8988T (cell line): ENCODE results near the gene HERC6.
"Not testable (repeated sequence)": the region's sequence is repeated elsewhere in the genome, so short reads cannot be mapped to it uniquely, and the experiment has no call there.

Experiments
- DNase-seq: peaks from one replicate; pipeline ENCODE4 v3.0.0; 2011

The HERC6 gene

DNA sequence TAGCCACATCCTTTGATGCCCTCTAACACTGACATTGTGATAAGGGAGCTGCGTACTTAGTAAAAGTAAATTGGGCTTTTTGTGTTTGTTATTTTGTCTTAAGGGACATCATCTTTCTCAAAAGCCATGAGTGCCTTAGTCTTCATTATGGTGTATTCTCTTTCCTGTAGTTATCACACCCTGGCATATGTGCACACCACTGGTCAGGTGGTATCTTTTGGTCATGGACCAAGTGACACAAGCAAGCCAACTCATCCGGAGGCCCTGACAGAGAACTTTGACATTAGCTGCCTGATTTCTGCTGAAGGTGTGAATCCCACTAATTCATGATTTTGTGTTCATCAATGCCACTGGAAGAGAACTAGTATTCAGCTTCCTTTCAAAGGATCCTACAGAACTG lies 18.0 kb downstream of the HERC6 start:
- no peak for DNase-seq

DNA sequence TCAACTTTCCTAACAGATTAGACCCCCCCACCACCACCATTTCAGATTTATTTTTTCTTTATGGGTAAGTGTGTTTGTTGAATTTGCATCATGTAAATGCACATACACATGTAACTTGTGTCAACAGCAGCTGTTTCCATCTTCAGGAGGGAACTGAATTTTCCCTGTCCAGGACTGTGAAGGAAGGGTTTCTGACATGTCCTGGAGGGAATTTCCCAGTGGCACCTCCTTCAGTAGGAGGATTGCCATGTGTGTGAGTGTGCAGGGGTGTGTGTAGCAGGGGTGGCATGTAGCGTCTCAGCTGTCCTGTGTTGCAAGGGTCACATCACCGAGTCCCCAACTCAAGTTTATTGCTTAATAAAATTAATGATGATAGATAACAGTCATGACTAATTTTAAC lies 19.7 kb downstream of the HERC6 start:
- no peak for DNase-seq

- DNase-seq: no peak
Observed at GRCh38 chr4:88409206-88409605, 30.6 kb downstream of the HERC6 start.

DNA sequence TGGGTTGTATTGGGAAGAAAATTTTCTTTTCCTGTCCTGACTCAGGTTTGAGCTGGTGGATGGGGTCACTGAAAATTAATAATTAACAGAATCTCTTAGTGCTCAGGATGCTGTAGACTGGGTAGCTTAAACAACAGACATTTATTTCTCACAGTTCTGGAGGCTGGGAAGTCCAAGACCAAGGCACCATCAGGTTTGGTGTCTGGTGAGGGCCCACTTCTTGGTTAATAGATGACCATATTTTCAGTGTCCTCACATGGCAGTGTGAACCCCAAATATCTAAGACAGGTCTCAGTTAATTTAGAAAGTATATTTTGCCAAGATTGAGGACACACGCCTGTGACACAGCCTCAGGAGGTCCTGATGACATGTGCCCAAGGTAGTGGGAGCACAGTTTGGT lies 31.1 kb downstream of the HERC6 start:
- DNase-seq: no peak

DNA sequence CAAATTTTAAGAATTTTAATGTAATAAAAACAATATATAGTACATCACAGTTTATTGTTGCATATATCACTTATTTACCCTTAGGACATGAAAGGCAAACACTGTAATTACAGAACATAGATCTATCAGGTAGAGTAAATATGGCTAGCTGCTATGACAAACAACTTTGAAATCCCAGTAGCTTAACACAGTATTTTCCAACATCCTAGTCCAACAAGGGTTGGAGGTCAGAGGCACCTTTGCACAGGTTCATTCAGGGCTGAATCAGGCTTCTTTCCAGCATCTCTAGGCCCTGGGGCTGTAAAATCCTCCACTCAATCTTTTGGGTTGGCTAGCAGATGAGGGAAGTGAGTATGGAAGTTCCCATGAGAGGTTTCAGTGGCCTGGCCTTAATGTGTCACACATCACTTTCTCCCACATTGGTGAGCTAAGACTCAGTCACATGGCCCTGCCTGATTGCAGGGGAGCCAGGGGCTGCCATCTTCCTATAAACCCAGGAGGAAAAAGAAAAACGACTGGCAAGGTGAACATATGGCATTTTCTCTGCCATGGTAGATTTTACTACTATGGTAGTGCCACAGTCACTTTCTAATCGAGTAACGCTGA lies 32.9 kb downstream of the HERC6 start:
- DNase-seq: no peak

- no peak for DNase-seq
Observed at GRCh38 chr4:88413801-88414200, 35.1 kb downstream of the HERC6 start.

DNA sequence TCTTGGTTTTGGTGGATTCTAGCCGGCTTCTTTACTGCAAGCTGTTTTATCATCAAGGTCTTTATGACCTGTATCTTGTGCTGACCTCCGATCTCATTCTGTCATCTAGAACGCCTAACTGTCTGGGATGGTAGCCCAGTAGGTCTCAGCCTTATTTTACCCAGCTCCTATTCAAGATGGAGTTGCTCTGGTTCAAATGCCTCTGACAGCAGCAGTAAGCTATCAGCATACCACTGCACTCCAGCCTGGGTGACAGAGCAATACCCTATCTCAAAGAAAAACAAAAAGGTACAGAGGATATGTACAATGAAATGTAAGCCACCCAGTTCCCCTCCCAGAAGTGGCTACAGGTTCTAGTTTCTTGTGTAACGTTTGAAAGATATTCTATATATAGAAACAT lies 36.1 kb downstream of the HERC6 start:
- no peak for DNase-seq

DNA sequence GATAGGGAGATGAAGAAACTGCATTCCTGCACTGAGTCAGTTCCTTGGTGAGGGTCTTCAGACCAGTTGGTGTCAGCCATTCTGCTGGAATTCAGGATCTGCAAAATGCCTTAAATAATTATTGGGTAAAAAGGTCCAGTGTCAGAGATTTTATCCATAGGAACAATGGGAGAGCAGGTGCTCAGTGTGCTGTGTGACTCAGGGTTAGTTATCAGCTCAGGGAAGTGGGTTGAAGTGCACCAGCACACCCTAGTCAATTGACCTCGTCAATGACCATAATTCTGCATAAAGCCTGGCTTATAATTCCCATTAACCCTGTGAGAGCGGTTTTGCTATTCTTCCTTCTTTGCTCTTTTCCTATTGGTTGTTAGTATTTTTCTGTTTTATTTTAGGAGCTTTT lies 37.3 kb downstream of the HERC6 start:
- DNase-seq: no peak

DNA sequence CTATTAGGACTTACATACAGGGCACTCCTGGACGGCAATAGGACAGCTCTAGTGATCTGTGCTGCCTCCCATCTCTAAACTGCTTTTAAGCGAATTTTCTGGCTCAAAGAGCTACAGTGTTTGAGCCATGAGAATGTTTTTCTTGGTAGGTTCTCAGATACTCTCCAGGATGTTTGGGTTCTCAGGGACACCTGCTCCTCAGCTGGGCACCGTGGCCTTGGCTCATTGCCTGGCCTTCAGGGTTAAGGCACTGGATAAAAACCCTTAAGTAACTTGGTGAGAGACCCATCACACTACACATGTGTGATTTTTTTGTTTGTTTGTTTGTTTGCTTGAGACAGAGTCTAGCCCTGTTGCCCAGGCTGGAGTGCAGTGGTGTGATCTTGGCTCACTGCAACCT lies 39.8 kb downstream of the HERC6 start:
- no peak for DNase-seq

- no peak for DNase-seq
Observed at GRCh38 chr4:88419874-88420273, 41.2 kb downstream of the HERC6 start.

DNA sequence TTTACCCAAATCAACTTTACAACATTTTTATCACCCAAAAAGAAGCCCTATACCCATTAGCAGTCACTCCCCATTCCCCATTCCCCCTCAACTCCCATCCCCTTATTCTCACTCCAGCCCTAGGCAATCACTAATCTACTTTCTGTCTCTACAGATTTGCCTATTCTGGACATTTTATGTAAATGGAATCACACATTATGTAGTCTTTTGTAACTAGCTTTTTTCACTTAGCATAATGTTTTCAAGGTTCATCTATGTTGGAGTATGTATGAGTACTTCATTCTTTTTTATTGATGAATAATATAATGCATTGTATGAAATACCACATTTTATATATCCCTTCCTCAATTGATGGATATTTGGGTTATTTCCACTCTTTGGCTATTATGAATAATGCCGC lies 42.2 kb downstream of the HERC6 start:
- no peak for DNase-seq

GRCh38 chr4:88422403-88422802 lies 43.8 kb downstream of the HERC6 start:
- no peak for DNase-seq

GRCh38 chr4:88429401-88429800 lies 50.7 kb downstream of the HERC6 start:
- DNase-seq: no peak

DNA sequence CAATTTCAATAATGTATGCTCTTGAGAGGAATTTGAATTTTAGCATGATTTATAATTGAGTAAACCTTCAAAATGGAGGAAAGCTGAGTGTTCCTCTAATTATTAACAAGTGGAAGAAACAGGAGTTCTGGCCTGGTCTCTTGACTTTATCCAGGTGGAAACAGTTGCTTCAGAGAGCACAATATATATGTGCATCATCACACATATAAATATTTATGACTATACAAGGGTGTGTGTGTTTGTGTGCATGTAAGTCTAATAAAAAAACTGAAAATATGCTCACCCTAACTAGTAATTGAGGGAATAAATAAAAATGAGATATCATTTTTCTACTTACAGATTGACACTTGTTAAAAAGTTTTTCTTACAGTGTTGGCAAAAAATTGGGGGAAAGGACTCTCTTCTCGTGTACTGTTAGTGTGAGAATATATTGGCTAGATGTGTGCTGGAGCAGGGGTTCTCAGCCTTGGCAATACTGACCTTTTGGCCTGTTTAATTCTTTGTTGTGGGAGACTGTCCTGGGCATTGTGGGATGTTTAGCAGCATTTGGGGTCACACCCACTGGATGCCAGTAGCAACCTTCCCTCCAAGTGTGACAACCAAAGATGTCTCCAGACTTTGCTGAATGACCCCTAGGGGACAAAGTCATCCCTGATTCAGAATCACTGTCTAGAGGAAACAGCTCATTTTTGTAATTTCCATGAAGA lies 57.5 kb downstream of the HERC6 start:
- no peak for DNase-seq

GRCh38 chr4:88437873-88438272 lies 59.2 kb downstream of the HERC6 start:
- DNase-seq: not testable (repeated sequence)

GRCh38 chr4:88439161-88439760 lies 60.6 kb downstream of the HERC6 start:
- no peak for DNase-seq

DNA sequence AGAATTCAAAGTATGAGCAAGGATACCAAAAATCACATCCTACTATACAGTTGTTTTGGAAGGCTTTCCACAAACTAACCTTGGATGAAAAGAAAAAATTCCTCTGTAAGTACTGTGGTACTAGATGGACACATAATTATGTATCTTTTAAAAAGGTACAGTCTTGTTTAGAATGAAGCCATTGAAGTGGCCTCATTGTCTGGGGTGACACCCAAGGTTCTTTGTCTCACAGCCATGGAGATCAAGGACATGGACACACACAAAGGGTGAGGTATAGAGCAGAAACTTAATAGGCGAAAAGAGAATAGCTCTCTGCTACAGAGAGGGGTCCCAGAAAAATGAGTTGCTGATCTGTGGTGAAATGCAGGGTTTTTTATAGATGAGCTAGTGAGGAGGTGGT lies 61.5 kb downstream of the HERC6 start:
- no peak for DNase-seq

DNA sequence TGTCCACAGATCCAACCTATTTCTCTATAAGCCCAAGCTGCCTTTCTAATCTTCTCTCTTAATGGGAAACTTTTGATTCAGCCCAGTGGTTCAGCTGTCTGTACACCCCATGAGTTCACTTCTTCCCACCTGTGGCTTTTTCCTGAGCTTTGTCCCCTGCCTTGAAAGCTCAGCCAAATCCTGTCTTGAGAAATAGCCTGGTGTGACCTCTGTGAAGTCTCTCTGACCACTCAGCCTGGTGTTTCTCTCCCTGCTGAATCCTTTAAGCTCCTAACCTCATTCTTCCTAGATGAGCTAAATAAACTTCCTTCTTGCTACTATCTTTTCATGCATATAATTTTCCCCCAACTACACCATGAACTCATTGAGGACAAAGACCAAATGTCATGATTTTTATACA lies 63.0 kb downstream of the HERC6 start:
- no peak for DNase-seq

DNA sequence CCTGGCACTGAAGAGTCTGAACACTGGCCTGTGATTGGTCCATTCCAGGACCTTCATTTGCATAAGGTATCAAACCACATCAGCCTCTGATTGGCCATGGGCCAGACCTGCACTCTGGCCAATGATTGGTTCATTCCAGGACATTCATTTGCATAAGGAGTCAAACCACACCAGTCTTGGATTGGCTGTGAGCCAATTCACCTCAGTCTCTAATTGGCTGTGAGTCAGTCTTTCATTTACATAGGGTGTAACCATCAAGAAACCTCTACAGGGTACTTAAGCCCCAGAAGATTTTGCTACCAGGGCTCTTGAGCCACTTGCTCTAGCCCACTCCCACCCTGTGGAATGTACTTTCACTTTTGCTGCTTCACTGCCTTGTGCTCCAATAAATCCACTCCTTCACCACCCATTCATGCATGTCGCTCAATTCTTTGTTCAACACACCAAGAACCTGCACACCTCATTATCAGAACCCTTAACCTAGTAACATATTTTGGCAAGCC lies 64.1 kb downstream of the HERC6 start:
- no peak for DNase-seq

DNA sequence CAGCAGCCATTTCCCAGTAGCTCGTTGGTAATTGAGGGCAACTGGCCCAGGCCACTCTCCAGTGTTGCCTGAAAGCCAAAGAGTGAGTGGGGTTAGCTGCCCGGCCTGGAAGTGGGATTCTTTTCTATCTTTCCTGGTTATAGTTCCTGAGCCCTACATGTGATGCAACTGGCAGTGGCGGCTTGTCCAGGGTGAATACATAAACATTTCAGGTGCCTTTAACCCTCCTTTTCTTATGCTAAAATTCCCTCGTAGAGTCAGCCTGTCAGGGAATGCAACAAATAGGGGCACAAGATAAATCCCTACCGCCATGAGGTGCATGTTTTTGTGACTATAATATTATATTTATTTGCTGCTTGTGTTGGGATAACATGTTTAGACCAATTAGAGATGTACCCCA lies 64.8 kb downstream of the HERC6 start:
- DNase-seq: no peak

DNA sequence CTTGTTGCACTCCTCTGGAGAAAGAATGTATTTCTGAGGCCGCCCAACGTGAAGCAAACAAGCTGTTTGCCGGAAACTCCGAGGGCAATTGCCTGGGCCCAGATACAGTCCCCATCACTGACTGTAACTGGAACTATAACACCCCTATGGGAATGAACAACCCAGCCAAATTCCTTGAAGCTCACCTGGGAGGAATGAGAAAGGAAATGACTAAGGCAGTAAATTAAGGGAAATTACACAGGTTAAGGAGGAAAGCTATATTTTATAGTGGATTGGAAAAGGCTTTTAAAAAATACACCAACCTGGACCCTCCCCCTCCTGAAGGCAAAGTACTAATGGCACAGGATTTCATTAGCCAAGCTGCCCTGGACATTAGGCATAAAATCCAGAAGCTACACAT lies 66.6 kb downstream of the HERC6 start:
- DNase-seq: no peak

- DNase-seq: no peak
Observed at GRCh38 chr4:88446124-88446523, 67.5 kb downstream of the HERC6 start.

DNA sequence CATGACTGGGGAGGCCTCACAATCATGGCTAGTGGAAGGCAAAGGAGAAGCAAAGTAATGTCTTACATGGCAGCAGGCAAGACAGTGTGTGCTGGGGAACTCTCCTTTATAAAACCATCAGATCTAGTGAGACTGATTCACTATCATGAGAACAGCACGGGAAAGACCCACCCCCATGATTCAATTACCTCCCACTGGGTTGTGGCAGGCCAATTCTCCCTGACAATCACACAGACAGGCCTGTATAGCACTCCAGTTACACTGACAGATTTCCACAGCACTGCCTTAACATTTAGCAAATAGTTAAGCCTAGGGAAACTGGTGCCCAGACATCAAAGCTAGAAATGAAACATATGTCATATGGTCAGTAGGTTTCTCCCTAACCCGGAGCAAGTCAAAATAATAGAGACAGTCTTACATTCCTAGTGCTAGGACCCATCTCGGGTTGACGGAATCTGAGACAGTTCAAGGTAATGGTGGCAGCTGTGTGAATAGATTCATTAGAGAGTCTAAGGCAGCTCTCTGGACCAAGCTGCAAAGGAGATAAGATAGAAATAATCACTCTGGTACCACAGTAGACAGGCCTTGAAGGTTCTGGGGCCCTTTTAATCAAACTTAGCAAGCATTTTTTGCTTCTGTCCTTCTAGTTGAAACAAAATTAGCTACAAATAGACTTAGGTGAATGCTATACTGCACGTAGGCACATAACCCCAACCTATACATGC lies 68.9 kb downstream of the HERC6 start:
- no peak for DNase-seq
